Measurements from ENCODE around the gene SIAE.

The SIAE gene

GRCh38 chr11:124673333-124674167 is at the start of gene SIAE, which contains the start of gene SPA17:
TSS of gene SIAE (minus strand) at chr11:124673739. CDS start at chr11:124673708, 31 bp downstream.
TSS of gene SPA17 (plus strand) at chr11:124673904. CDS start at chr11:124675265, 1,361 bp downstream.
- peak; percentile 68 for DNase-seq

DNA sequence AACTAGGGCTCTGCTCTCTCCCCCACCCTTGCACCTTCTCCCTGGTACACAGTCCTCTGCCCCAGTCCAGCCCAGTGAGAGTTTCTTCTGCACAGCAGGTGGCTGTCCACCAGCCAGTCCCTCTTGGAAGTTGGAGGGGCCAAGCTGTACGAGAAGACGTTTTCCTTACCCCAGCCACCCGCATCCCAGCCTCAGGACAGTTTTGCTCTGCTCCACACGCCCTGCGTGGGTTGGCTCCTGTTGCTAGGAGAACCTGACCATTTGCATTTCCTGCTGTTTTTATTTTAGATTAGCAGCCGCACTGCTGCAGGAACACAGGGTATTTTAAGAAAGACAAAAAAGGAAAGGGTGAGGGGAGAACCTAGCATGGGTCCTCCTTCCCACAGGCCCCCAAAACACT is 48.6 kb upstream of the SIAE start:
- no peak for DNase-seq

- no peak for DNase-seq
Measured at GRCh38 chr11:124719534-124719933, 46.0 kb upstream of the SIAE start.

DNA sequence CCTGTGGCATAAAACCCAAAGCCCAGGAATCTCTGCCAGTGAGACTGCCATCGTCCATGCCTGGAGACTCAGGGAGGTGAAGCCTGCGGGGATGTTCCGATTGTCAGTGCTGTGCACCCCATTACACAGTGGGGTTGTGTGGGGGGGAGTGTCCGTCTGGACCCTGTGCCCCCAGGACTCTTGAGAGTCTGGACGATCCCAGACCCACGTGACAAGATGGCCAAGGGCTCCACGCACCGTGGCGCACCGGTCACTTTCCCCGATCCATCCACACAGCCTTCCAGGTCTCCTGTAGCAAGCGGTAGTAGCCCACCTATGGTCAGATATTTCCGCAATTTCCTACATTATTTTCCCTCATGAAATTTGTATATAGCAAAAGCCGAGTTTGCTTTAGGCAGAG is 45.3 kb upstream of the SIAE start:
- no peak for DNase-seq

- DNase-seq, result no peak
Measured at GRCh38 chr11:124717786-124718651, 44.5 kb upstream of the SIAE start.

DNA sequence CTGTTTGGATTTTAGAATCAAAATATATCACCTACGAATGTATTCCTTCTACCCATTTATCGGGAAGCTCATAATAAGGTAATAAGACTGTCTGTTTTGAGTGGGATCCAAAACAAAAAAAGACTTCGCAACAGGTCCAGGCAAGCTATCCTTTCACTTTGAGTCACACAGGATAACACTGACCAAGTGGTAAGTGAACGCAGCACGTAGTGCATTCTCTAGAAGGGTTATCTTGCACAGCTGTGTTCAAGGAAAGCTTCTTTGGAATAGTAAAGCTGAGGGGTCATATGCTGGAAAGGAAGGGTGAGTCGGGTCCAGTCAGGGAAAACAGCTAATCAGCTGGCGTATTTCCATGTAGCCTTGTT is 43.9 kb upstream of the SIAE start:
- DNase-seq, result no peak

GRCh38 chr11:124716591-124716990 is 43.1 kb upstream of the SIAE start:
- no peak for DNase-seq

DNA sequence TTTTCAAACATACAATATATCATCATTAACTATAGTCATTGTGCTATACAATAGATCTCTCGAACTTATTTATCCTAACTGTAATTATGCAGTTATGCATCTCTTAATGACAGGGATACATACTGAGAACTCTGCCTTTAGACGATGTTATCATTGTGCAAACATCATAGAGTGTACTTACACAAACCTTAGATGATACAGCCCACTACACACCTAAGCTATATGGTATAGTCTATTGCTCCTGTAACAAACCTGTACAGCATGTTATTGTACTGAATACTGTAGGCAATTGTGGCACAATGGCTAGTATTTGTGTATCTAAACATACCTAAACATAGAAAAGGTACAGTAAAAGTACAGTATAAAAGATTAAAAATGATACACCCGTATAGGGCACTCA is 38.9 kb upstream of the SIAE start:
- no peak for DNase-seq

DNA sequence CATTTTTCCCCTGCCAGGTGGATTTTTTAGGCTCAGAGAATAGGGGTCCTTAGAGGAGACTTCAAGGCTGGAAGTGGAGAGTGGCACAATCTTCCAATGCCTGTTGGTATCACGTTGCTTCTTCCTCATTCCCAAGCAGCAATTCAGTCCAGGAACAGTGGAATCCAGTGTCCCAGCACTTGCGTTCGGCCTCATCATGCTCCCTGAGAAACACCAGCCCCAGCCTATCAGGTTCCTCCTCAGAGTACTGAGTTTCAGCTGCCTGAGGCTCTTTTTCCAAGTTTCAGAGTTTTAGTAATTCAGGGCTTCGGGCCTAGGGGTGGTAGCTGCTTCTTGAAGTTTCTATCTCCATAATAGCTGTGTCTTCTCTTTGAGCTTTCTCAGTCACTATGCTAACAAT is 34.3 kb upstream of the SIAE start:
- DNase-seq, result no peak

DNA sequence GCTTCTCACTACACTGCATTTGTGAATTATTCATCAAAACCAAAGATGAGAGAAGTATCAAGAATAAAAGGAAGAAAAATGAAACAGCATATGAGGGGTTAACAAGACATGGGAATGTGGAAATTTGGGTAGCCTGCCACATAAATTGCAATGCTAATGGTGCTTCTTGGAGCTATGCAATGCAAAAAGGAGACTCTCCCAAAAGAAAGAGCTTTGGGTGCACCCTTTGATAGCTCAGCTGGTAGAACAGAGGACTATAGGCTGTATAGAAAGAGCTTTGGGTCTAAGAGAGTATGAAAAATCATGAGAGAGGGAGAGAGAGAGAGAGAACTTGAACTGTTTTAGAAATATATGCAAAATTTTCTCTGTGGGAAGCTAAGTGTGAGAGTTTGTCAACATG is 26.5 kb upstream of the SIAE start:
- DNase-seq, result no peak

DNA sequence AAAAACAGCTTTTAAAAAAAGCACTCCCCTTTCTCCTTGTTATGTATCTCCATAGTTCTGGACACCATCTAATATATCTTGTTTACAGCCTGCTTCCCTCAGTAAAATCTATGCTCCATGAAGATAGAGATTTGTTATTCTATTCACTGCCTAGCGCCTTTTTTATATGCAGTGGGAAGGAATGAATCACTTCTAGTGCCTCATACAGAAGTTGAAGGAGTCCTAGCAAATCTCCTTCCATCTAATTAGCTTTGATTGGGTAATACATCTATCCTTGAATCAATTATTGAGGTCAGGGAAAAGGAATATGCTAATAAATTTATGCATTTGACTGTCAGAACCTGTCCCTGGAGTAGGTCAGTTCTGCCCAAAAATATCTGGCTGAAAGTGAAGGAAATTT is 26.0 kb upstream of the SIAE start:
- no peak for DNase-seq

DNA sequence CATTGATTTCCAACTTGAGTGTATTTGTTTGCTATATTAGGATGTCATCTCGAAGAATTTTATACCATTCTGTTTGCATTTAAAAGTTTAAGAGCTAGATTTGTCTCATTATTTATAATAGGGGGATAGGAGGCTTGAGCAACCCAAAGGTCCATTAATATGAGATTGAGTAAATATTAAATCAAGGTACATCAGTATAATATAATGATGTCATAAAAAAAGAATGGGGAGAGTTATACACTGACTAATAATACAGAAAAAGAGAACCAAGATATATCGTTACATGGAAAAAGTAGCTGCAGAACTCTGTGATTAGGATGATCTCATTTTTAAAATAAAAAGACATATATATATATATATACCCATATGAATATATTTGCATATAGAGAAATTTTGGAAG is 19.6 kb upstream of the SIAE start:
- DNase-seq, result no peak

DNA sequence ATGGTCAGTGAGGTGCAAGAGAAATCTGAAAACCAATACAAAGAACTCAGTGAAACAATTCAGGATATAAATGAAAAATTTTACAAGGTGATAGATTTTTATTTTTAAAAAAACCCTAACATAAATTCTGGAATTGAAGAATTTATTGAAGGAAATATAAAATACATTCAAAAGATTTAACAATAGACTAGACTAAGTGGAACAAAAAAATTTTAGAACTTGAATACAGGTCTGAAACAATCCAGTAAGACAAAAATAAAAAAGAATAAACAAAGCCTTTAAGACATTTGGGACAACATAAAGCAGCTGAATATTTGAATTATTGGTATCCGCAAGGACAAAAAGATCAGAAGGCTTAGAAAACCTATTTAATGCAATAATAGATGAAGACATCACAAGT is 8.9 kb upstream of the SIAE start:
- DNase-seq, result no peak

- DNase-seq, result no peak
Measured at GRCh38 chr11:124681421-124681820, 7.9 kb upstream of the SIAE start.

GRCh38 chr11:124678416-124678815 is 4.9 kb upstream of the SIAE start:
- DNase-seq, result no peak

DNA sequence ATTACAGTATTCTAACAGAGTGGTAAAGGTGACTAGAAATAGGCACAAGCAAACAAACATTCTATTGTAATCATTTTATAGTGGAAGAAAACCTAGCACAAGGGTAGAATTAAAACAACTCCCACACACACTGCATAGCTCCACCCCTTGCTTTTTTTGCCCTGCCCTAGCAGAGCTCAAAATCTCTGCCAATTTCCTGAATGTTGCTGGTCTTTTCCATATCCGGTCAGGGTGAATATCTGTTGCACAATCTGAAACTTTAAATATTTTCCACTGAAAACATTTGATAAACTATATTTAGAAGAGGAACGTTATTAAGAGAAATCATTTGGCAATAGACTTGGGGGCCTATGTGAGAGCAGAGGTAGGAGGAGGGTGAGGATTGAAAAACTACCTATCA is 2.8 kb upstream of the SIAE start:
- DNase-seq, result no peak

- DNase-seq, result no peak
Measured at GRCh38 chr11:124674571-124674970, 1.0 kb upstream of the SIAE start.

DNA sequence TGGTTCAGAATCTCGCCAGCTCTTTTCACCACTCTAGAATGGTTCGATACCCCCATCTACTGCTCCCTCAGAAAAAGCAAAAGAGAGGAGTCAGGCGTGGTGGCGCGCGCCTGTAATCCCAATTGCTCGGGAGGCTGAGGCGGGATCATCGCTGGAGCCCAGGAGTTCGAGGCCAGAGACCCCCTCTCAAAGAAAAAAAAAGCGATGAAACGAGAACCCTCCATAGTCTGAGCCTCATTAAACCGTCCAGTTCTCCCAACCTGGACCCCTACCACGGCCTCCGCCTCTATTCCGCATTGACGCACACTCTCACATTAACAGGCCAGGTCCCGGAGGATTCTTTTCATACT is 604 bp upstream of the SIAE start:
- DNase-seq, result no peak

GRCh38 chr11:124672536-124673215 is 863 bp downstream of the SIAE start:
- DNase-seq, result no peak

DNA sequence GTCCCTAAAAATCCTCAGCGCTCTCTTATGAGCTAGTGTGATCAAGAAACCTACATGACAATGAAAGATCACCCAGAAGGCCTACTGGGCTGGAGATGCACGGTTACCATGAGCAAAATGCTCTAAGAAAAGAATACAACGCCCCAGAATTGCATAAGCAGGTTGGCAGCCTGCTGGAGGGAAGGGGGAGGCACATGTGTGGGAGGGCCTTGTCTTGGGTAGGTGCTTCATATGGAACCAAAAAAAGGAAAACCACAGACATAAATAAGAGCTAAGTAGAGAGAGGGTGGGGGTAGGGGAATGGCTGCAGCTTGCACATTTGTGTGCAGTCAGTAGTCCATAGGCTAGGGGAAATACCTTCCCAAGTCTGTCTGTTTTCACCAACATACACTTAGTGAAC is 2.8 kb downstream of the SIAE start:
- no peak for DNase-seq

GRCh38 chr11:124669193-124669592 is 4.3 kb downstream of the SIAE start:
- DNase-seq, result peak; percentile 31

DNA sequence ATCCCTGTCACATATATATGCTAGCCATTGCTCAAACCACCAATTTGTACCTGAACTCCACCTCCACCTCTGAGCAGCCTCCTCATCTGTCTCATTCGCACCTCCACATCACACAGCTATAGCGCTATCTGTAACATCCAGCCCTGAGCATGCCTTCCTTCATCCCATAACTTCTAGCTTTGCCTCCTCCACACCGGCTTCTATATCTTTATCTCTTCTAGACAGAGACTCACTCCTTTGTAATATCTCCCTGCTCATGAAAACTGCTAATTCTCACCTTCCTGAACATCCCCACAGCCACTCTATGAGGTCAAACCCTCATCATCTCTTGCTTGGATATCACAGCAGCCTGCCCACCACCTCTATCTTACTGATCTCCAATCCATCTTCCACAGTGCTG is 5.9 kb downstream of the SIAE start:
- no peak for DNase-seq

DNA sequence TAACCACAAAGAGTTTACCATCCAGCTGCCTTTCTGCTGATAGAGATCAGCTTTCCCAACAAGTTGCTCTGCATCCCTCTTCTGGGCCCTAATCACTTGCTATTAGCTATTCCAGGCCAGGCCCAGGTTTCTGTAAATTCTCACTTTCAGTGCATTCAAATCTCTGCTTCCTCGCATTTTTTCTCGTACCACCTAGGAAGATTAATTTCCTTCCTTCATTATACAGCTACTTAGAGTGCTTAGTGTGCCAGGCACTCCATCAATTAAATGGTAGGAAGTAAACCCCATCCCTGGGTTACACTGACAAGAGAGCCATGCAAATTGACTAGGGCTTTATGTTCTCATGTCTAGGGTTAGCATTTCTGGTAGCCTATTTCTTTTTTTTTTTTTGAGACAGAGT is 9.7 kb downstream of the SIAE start:
- DNase-seq, result no peak

- no peak for DNase-seq
Measured at GRCh38 chr11:124662106-124662505, 11.4 kb downstream of the SIAE start.
